GM21423 (cell line): ENCODE results near the gene NUDT14.

Source experiments
- ATAC-seq: cut with Tn5 transposase; IDR thresholded peaks from one replicate; pipeline ENCODE4 v1.9.1; 2021; ENCODE audit warnings: mild to moderate bottlenecking, moderate library complexity; ENCODE audit not compliant: unreplicated experiment

NUDT14 gene

DNA sequence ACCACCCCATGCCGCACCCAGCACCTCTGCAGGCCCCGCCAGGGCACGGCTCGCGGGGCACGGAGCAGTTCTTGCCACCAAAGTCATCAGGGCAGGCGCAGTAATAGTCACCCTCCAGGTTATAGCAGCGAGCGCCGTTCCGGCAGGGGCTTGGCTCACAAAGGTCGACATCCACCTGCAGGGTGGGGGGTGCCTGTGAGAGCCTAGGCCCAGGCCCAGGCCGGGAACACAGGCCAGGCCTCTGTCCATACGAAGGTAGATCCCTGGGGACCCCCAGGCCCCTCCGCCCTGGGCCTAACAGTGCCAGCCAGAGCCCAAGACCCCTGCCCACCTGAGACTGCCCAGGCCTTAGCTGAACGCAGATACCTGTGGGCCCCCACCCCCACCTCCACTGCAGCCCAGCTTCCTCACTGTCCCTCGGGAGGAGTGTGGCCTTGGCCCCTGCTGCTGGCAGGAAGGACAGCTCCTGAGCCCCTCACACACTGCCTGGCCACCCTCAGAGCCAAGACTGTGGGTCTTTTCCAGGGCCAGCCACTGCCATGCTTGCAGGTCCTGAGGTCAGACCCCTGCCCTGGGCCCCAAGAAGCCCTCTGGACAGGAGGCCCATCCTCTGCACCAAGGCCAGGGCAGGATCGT lies 31.8 kb downstream of the NUDT14 start:
- no peak for ATAC-seq

DNA sequence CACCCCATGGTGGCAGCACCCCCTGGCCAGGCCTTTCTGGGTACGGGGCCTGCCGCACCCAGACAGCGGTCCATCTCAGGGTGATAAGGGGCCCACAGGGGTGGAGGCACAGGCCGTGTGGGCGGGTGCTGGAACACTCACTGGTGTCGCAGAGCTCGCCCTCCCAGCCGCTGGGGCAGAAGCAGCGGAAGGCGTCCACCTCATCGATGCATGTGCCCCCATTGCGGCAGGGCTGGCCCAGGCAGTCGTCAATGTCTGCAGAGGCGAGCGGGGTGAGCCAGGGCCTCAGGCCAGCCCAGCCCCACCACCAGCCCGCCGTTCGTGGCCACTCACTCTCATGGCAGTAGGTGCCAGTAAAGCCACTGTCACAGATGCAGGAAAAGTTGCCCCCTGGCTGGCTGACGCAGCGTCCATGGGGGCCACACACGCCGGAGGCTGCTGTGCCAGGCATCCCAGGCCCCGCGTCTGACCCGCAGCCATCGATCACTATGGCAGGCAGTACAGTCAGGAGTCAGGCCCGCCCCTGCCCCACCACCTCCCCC lies 32.4 kb downstream of the NUDT14 start:
- ATAC-seq = no peak

DNA sequence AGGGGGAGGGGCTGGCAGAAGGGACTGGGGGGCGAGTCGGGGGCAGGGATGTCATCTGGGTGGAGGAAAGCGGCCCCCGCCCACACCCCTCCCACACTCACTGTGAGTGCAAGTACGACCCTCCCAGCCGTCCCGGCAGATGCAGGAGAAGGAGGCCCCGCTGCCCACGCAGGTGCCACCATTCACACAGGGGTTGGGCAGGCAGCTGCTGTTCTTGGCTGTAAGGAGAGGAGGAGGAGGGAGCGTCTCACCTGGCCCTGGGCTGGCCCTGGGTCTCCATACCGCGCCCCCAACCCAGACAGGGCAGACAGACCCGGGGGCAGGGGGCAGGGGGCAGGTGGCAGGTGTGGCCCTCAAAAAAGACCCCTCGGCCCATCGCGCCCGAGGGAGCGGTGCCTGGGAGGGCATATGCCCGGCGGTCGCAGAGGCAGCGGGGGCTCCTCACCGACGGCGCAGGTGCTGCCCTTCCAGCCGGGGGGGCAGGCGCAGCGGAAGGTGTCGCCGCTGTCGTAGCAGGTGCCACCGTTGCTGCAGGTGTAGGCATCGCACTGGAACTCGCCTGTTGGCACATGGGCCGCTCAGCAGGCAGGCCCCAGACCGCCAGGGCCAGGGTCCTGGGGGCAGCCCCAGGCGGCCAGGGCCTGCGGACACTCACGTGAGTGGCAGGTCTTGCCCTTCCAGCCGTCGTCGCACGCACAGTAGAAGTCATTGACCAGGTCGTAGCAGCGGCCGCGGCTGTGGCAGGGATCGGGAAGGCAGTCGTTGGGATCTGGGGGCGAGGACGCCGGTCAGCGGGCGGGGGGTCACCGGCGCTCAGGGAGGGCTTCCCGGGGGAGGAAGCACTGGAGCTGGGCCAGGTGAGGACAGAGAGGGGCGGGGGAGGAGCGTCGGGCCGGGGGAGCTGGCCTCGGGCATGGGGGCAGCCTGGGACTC lies 33.2 kb downstream of the NUDT14 start:
- no peak for ATAC-seq

DNA sequence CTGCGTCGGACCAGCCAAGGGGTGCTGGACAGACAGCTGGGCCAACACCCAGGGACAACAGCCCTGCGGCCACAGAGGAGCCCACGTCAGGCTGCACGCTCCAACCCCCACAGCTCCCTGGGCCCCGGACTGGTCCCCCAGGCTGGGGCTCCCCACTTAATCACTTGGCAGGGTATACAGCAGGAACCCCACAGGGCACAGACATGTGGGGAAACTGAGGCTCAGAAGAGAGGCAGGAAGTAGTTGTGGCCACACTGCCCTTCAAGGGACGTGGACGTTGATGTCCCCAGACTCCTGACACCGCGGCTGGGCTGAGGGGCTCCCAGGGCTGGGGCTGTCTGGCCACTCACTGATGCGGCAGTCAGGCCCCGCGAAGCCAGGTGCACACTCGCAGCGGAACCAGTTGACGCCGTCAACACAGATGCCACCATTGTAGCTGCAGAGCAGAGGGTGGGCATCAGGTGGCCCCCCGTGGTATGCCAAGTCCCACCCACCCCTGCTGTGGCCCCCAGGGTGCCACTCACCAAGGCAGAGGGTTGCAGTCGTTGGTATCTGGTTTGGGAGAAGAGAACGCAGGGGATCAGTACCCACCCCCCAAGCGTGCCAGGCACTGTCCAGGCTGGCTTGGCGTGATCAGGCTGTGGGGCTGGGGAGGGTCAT lies 34.0 kb downstream of the NUDT14 start:
- no peak for ATAC-seq

DNA sequence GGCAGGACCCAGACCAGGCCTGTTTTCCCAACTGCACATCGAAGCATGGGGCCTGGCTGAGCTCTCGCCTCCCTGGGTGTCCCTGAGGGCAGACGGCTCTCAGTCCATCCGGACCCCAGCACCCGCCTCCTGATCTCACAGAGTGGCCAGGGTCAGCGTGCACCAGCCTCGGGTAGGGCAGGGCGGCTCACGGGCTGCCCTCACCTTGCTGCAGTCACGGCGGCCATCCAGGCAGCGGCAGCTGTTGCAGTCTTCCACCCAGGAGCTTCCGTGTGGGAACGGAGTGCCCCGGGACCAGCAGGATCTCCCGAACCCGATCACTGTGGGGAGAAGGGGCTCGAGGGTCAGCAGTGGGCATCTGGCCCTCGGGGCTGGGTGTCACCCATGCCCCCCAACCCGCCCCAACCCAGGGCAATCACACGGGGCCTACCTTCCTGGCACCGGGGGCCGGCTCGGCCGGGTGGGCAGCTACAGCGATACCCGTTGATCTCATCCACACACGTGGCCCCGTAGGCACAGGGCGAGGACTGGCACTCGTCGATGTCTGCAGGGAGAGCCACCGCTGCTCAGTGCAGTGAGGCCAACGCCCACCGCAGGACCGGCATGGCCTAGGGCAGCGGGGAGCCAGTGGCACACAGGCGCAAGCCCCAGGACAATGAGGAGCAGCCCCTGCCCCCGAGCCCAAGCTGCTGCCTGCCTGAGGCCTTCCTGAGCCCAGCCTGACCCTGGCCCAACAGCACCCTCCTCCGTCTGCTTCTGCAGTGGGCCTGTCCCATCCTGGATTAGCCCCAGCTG lies 34.7 kb downstream of the NUDT14 start:
- no peak for ATAC-seq

DNA sequence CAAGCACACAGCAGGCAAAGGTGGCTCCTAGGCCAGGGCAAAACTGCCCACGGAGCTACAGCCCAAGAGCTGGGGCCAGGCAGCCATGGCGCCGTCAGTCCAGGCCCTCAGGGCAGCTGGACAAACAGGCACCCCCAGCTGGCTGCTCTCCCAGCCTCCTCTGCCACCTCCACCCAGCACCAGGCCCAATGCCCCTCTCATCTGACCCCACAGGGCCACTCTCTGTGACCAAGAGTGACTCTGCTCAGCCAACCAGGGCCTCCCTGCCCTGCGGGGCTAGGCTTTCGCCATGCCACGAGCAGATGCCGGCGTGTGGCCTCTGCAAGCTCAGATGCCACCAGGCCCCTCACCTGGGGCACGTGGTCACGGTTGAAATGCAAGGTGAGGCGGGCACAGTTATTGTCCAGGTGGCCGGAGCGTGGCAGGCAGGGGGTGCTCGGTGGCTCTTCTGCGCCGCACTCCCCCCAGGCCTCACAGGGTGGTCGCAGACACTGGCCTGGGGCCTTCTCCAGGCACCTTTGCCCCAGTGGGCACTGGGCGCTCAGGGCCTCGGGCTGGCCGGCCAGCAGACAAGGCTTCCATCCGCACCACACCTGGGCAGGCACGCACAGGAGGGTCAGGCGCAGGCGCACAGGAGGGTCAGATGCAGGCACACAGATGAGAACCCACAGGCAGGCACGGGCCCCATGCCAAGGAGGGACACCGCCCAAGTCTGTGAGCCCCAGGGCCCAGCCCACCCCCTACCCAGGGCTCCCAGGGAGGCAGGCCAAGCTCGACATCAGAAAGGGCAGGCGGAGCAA lies 35.5 kb downstream of the NUDT14 start:
- no peak for ATAC-seq

DNA sequence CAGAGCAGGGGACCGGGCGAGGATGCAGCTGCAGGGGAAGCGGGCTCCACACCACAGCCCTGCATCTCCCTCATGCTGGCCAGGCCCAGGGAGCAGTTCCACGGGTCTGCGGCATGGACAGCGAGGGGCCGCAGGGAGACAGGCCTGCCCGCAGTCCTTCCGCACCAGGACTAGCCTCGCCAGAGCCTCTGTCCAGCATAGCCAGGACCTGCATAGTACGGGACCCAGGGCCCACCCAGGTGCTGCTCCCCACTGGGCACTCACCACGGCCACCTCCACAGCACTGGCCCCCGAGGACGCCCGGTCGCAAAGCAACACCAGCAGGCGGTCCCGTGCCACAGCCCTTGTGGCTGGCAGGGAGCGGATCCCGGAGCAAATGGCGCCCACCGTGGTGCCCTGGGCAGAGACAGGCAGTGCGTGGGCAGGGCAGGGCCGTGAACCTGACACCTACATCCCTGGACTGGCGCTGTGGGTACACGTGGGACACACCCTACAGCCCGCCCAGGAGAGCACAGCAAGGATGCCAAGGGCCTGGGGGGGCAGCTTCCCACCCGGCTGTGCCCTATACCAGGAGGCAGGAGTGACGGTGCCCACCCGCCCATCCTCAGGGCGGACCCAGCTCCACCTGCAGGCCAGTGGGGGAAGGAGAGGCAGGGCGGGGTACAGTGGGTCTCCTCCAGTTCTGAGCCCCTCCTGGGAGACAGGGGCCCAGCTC lies 36.3 kb downstream of the NUDT14 start:
- ATAC-seq = no peak

DNA sequence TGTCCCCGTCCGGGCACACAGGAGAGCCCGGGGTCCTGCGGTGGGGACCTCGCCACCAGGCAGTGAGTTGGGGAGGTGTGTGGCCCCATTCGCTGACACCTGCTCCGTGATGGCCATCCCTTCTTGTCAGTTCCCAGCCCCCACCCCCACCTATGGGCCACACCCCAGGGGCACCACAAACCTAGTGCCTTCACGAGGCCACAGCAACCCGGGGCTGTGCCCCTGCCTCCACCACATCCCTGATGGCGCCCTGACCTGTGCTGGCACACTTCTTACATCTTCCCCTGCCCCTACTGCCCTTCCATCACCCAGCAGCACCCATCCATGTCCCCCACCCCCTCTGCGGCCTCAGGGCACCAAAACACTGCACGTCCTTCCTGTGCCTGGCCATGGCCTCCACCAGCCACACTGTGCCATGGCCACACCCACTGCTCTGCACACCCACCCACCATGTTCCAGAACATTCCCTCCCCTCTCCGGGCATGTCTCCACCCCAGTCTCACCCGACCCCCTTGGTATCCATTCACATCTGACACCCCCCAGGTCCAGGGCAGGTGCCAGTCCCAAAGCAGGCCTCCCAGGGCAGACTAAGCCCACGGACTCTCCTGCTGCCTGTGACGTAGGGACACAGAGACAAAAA lies 37.0 kb downstream of the NUDT14 start:
- no peak for ATAC-seq

DNA sequence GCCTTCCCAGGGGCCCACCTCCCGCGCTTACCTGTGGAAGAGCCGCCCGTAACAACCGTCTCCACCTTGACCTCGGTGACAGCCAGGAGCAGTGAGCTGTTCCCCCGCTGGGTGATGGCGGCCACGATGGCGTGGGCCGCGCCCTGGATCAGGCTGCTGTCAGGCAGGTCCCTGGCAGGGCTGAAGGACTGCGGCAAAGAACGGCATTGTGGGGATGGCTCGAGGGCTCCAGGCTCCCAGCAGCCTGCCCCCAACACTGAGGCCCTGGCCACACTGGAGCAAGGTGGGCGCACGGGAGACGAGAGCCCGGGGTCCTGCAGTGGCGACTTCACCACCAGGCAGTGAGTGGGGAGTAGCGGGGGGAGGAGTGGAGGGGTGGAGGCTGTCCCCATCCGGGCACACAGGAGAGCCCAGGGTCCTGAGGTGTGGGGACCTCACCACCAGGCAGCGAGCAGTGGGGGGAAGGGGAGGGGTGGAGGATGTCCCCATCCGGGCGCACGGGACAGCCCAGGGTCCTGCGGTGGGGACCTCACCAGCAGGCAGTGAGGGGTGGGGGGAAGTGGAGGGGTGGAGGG lies 37.6 kb downstream of the NUDT14 start:
- no peak for ATAC-seq

DNA sequence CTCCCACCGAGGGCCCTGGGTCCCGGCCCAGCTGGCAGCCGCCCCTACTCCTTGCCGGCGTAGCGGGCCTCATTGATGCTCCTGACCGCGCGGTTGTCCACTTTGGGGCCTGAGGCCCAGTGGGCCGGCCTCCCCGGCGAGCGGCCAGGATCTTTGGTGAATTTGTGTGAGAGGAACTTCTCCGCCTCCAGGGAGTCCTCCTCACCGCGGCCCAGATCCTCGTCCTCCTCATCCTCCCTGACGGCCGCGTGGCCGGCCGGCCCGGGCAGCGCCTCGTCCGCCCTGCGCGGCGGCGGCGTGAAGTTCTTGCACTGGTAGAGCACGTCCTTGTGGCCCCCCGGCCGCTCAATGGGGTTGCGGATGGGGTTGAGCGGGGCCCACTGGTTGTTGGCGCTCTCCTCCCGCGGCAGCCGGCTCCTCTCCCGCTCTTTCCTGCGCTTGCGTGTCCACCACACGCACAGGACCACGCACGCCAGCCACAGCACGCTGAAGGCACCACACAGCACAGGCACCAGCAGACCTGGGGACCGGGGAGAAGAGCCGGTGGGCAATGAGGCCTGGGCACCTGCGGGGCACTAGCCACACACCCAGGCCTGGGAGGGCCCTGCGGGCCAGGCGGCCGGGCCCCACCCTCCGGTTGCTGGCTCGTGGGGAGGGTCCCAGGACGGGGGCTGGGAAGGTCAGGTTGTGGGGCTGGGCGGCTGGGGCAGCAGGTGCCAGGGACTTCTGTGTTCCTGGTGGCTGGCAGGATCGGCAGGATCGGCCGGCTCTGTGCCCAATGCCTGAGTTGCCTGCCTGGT lies 38.3 kb downstream of the NUDT14 start:
- no peak for ATAC-seq

DNA sequence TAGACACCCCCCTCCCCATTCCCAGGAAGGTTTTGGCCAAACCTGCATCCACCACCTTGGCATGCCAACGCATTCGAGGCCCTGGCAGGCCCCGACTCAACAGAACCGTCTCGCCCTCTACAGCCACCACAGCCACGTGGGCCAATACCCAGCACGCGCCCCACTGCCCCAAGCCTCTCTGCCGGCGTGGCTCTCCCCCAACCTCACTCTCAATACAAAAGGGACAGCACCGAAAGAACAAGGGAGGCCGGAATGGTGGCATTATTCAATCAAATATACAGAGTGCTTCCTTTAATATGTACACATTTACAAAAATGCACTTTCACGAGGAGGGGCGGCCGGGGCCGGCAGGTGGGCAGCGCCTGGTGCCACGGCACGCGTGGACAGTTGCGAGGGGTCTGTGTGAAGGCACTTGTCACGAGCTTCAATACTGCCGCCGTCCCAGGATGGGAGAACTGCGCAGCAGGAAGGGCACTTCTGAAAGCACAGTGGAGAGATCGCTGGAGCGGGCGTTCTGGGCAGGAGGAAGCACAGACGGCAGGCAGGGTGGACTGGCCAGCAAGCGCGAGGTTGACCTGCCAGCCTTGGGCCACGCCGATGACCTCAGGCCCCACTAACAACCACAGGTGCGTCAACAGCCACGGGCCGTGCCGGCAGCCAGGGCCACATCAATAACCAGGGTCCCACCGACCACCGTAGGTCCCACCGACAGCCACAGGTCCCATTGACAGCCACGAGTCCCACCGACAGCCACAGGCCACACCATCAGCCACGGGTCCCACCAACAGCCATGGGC lies 39.4 kb downstream of the NUDT14 start:
- no peak for ATAC-seq

DNA sequence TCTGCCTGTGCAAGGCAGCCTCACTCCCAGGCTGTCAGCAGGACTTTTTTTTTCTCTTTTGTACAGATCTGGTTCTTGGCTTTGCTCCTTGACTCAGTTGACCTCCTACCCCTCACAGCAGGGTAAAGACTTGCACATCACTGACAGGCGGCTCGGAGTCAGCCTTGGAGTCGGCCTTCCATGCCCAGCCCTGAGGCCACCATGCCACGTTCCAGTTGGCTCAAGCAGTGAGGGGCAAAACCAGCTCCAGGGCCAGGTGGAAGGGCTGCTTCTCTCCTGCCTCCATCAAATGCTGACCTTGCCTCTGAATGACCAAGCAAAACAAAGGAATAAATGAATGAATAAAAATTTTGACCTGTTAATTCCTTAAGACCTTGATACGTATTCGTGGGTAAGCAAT lies 40.1 kb downstream of the NUDT14 start:
- no peak for ATAC-seq

DNA sequence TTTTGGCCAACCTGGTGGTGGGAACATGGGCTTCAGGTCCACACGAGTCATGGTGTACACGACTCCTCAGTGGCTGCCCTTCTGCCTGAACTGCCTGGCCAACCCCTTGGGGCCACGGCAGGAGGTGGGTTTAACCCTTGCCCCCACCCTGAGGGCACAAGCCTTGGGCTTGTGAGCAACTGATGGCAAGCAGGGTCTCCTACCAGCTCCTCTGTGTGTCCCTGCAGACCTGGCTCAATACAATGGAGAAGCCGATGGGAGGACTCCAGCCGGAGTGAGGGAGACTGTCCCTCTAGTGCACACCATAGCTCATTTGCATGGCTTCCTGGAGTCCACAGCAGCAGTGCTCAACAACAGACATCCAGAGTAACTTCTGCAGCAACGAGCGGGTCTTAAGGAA lies 40.5 kb downstream of the NUDT14 start:
- ATAC-seq = no peak

DNA sequence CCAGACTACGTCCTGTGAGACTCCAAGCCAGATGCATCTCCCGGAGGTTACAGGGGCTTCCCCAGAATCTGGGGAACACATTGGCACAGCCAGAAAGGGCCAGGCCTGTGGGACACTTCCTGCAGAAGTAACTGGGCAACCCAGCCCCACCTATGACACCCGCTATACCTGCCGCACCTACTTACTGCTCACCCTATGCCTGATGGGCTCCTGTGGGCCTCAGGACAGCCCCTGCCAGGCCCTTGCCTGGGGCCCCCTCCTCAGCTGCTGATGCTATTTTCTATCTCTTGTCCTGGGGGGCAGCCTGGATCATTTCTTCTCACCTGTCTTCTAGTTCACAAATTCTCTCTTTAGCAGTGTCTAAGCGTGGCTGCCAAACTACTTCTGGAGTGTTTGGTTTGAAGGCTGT lies 41.3 kb downstream of the NUDT14 start:
- ATAC-seq = no peak

DNA sequence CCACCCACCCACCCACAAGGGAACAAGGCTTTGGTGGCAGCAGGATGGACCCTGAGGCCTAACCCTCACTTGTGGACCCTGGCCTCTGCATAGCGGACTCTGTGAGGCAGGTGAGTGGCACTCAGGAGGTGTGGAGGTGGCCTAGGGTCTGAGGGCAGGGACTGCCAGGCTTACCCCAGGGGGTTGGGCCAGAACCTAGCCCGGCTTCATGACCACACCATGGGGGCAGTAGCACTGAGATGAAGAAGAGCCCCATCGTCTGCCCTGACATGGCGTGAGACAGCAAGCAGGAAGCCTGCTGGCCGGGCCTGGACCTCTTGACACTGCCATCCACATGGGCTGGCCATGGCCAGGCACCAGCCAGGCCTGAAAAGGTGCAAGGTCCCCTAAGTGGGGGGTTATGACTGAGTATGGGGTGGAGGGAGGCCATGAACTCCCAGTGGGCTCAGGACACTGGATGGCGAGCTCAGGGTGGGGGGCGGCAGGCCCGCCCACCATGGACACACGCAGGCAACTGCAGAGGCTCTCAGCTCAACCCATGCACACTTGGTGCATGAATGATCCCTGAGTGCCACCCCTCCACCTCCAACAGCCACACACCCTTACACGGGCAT lies 41.8 kb downstream of the NUDT14 start:
- ATAC-seq = no peak

DNA sequence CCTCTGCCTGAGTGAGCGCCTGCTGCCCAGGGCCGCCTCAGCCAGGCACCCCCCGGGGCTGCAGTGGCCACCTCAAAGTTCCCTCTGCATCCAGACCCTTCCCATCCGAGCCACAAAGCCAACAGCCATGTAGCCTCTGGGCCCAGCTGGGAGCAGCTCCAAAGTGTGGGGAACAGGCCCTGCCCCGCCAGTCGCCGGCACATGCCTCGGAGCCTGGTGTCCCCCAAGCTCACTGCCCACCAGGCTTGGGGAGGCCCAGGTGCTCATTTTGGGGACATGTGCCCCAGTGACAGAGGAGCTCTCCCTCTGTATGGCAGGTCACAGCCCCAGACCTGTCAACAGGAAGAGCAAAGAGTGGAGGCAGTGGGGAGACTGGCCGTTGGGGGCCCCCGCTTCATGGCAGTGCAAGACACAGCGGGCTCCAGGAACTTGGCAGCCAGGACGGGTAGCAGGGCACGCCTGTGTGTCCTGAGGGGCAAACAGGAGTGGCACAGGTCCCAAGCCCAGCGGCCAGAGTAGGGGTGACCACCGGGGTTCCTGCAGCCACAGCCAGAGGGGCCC lies 42.5 kb downstream of the NUDT14 start:
- ATAC-seq = no peak
